HepG2 (cell line): Measurements from ENCODE around the gene EMID1. TPM values are rescaled to one million over a fixed set of nuclear protein-coding genes. Genes with fewer than 3 reads are reported as not detected.

Experiments used
- CBX1 ChIP-seq: IDR thresholded peaks from one replicate; pipeline ENCODE4 v1.6.1; 2016; ENCODE audit warnings: antibody characterized with exemption, low read depth
- IRX3 ChIP-seq: sonication (generic); formaldehyde crosslinking; IDR thresholded peaks from 2 replicates; pipeline ENCODE4 v1.8.1; 2023; ENCODE audit warnings: mild to moderate bottlenecking, low read depth, missing genetic modification reagents, borderline replicate concordance
- MEIS2 ChIP-seq: sonication (generic); formaldehyde crosslinking; IDR thresholded peaks from 2 replicates; pipeline ENCODE4 v1.9.0; 2021; ENCODE audit warnings: mild to moderate bottlenecking, missing genetic modification reagents
- REXO4 ChIP-seq: sonication (generic); formaldehyde crosslinking; IDR thresholded peaks from 2 replicates; pipeline ENCODE4 v1.8.0; 2022; ENCODE audit warnings: missing genetic modification reagents, mild to moderate bottlenecking, borderline replicate concordance
- SAFB2 ChIP-seq: sonication (generic); formaldehyde crosslinking; IDR thresholded peaks from 2 replicates; pipeline ENCODE4 v1.5.1; 2020; ENCODE audit warnings: missing genetic modification reagents, low read depth, mild to moderate bottlenecking, borderline replicate concordance
- SP5 ChIP-seq: IDR thresholded peaks from 2 replicates; pipeline ENCODE4 v1.6.1; 2016; ENCODE audit warnings: low read depth, borderline replicate concordance
- ZBTB42 ChIP-seq: sonication (generic); formaldehyde crosslinking; IDR thresholded peaks from 2 replicates; pipeline ENCODE4 v1.5.0; 2020; ENCODE audit warnings: mild to moderate bottlenecking, missing genetic modification reagents
- ZNF713 ChIP-seq: sonication (generic); formaldehyde crosslinking; IDR thresholded peaks from 2 replicates; pipeline ENCODE4 v1.4.0; 2020; ENCODE audit warnings: mild to moderate bottlenecking, missing genetic modification reagents
- ZNF841 ChIP-seq: sonication (generic); formaldehyde crosslinking; IDR thresholded peaks from 2 replicates; pipeline ENCODE4 v1.8.1; 2023; ENCODE audit warnings: missing genetic modification reagents, borderline replicate concordance
- ZSCAN22 ChIP-seq: sonication (generic); formaldehyde crosslinking; IDR thresholded peaks from 2 replicates; pipeline ENCODE4 v1.4.0; 2020; ENCODE audit warnings: mild to moderate bottlenecking, missing genetic modification reagents
- ZZZ3 ChIP-seq: sonication (generic); formaldehyde crosslinking; IDR thresholded peaks from 2 replicates; pipeline ENCODE4 v1.4.0; 2020; ENCODE audit warnings: missing genetic modification reagents, mild to moderate bottlenecking, borderline replicate concordance
- polyA plus RNA-seq, 8 experiments: library from polyadenylated mRNA; depleted of rRNA in 3 of 8; stranded (reverse) in 7 of 8; unstranded in 1 of 8; fragments of >200 nt; fragmentation: Illumina TruSeq in 4 of 8; extraction: Trizol in 4 of 8; gene quantifications; 2 replicates each; pipeline versions ENCODE4 v1.2.1 to v1.2.3, GENCODE V29; 2011 to 2016; ENCODE audit warnings: low read depth in 4 of 8, missing spikeins in 1 of 8, mixed read lengths in 1 of 8; ENCODE audit not compliant: insufficient read depth in 1 of 8
- total RNA-seq, 5 experiments: library from RNA; depleted of rRNA; stranded (reverse); fragments of >200 nt; fragmentation: Illumina TruSeq; extraction: Trizol; gene quantifications; 2 replicates each; pipeline ENCODE4 v1.2.3, GENCODE V29; 2016; ENCODE audit warnings: low read depth in 1 of 5
- TF ChIP-seq, protein P1 (sequence below): IDR thresholded peaks from 2 replicates; pipeline ENCODE4 v1.6.1; 2016; ENCODE audit warnings: low read depth, missing genetic modification reagents, missing compliant biosample characterization
- TF ChIP-seq, protein P2 (sequence below): sonication (generic); formaldehyde crosslinking; conservative IDR thresholded peaks from 2 replicates; pipeline ENCODE4 v1.8.0; 2022; ENCODE audit warnings: low read depth, missing genetic modification reagents

The EMID1 gene
- total and polyA plus RNA-seq, 2 of the 13 experiments (the other 11 are each of a cell fraction or from before 2014, with no cell fraction given): 0.45 to 0.82 TPM

GRCh38 chr22:29212743-29213142 lies 7.0 kb downstream of the EMID1 start (continued):
- TF ChIP-seq ZNF713 (CRISPR knock-in tag) (no peak), ZZZ3 (no peak), MEIS2 (CRISPR knock-in tag) (no peak), SAFB2 (CRISPR knock-in tag) (no peak), ZNF841 (CRISPR knock-in tag) (no peak), ZBTB42 (CRISPR knock-in tag) (no peak), IRX3 (CRISPR knock-in tag) (no peak), REXO4 (CRISPR knock-in tag) (no peak), ZSCAN22 (CRISPR knock-in tag) (no peak), CBX1 (no peak), SP5 (CRISPR knock-in tag) (no peak)
- TF ChIP-seq, protein P1, sequence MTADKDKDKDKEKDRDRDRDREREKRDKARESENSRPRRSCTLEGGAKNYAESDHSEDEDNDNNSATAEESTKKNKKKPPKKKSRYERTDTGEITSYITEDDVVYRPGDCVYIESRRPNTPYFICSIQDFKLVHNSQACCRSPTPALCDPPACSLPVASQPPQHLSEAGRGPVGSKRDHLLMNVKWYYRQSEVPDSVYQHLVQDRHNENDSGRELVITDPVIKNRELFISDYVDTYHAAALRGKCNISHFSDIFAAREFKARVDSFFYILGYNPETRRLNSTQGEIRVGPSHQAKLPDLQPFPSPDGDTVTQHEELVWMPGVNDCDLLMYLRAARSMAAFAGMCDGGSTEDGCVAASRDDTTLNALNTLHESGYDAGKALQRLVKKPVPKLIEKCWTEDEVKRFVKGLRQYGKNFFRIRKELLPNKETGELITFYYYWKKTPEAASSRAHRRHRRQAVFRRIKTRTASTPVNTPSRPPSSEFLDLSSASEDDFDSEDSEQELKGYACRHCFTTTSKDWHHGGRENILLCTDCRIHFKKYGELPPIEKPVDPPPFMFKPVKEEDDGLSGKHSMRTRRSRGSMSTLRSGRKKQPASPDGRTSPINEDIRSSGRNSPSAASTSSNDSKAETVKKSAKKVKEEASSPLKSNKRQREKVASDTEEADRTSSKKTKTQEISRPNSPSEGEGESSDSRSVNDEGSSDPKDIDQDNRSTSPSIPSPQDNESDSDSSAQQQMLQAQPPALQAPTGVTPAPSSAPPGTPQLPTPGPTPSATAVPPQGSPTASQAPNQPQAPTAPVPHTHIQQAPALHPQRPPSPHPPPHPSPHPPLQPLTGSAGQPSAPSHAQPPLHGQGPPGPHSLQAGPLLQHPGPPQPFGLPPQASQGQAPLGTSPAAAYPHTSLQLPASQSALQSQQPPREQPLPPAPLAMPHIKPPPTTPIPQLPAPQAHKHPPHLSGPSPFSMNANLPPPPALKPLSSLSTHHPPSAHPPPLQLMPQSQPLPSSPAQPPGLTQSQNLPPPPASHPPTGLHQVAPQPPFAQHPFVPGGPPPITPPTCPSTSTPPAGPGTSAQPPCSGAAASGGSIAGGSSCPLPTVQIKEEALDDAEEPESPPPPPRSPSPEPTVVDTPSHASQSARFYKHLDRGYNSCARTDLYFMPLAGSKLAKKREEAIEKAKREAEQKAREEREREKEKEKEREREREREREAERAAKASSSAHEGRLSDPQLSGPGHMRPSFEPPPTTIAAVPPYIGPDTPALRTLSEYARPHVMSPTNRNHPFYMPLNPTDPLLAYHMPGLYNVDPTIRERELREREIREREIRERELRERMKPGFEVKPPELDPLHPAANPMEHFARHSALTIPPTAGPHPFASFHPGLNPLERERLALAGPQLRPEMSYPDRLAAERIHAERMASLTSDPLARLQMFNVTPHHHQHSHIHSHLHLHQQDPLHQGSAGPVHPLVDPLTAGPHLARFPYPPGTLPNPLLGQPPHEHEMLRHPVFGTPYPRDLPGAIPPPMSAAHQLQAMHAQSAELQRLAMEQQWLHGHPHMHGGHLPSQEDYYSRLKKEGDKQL: no peak
- TF ChIP-seq, protein P2, sequence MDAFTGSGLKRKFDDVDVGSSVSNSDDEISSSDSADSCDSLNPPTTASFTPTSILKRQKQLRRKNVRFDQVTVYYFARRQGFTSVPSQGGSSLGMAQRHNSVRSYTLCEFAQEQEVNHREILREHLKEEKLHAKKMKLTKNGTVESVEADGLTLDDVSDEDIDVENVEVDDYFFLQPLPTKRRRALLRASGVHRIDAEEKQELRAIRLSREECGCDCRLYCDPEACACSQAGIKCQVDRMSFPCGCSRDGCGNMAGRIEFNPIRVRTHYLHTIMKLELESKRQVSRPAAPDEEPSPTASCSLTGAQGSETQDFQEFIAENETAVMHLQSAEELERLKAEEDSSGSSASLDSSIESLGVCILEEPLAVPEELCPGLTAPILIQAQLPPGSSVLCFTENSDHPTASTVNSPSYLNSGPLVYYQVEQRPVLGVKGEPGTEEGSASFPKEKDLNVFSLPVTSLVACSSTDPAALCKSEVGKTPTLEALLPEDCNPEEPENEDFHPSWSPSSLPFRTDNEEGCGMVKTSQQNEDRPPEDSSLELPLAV (CRISPR knock-in tag): no peak
